Body of pancreas (tissue), 4 donors: ENCODE data around the gene ATP1B2.

ENCODE experiments used
- CTCF ChIP-seq, 7 experiments: fragments of 450-650 bp in 4 of 7; fragments of 200-600 bp in 3 of 7; sonication (generic) in 3 of 7; IDR thresholded peaks; one replicate each; pipeline ENCODE4 v1.5.1; 2016 to 2019; ENCODE audit warnings: antibody characterized with exemption in 7 of 7
- POLR2A ChIP-seq, 3 donors: fragments of 450-650 bp; IDR thresholded peaks; one replicate each; pipeline ENCODE4 v1.6.1; 2016; ENCODE audit warnings: antibody characterized with exemption in 3 of 3, mild to moderate bottlenecking in 2 of 3

- TF ChIP-seq POLR2A (IDR thresholded peaks at IDR 0.05) (no peak), CTCF (IDR thresholded peaks at IDR 0.05) (no peak)
These were observed 6.0 kb upstream of the ATP1B2 start for GRCh38 chr17:7644775-7645174.
